ENCODE results near the gene RCHY1. TPM values are rescaled to one million over a fixed set of nuclear protein-coding genes. Genes with fewer than 3 reads are reported as not detected.

The RCHY1 gene
- polyA plus RNA-seq, 12 donors = 14.0 to 34.4 (median 30.1) TPM; not detected in 1

- no peak for DNase-seq
These were observed 80.1 kb downstream of the RCHY1 start for GRCh38 chr4:75434105-75434504.

- no peak for DNase-seq
These were observed 81.5 kb downstream of the RCHY1 start for GRCh38 chr4:75432683-75433082.

GRCh38 chr4:75429208-75429607, 85.0 kb downstream of the RCHY1 start:
- no peak for DNase-seq

Other genes starting within 250 kb of the RCHY1 start
- 10 to 100 TPM in 11 of 12 donors, not detected in 1; 12.2 to 26.1 (median 19.2) TPM for gene THAP6, start 70 bp upstream of the RCHY1 start, polyA plus RNA-seq (ENCODE audit: insufficient read length in 12 of 12)
- under 1 TPM in 3 of 12 donors, not detected in 9; 0.21 to 0.51 (median 0.29) TPM for gene ODAPH, start 41.7 kb upstream of the RCHY1 start, polyA plus RNA-seq (ENCODE audit: insufficient read length in 12 of 12)
- under 1 TPM in 9 of 12 donors, not detected in 3; 0.09 to 0.68 (median 0.18) TPM for gene CDKL2, start 116.1 kb upstream of the RCHY1 start, polyA plus RNA-seq (ENCODE audit: insufficient read length in 12 of 12)
- gene G3BP2, start 159.0 kb upstream of the RCHY1 start, polyA plus RNA-seq (ENCODE audit: insufficient read length in 12 of 12) = 100 to 1,000 TPM in 11 of 12 donors, not detected in 1; 110 to 230 (median 163) TPM
- gene USO1, start 210.2 kb upstream of the RCHY1 start, polyA plus RNA-seq (ENCODE audit: insufficient read length in 12 of 12) = 100 to 1,000 TPM in 11 of 12 donors, not detected in 1; 122 to 292 (median 220) TPM

All from muscle of arm (tissue), 12 donors.